GM19240 (cell line): ENCODE measurements around the gene NRXN3.
"Not testable (repeated sequence)": the region's sequence is repeated elsewhere in the genome, so short reads cannot be mapped to it uniquely, and the experiment has no call there.

Source experiments
- DNase-seq: peaks from one replicate; pipeline ENCODE4 v3.0.0; 2011; ENCODE audit warnings: low spot score; ENCODE audit not compliant: insufficient read length

Gene NRXN3

DNA sequence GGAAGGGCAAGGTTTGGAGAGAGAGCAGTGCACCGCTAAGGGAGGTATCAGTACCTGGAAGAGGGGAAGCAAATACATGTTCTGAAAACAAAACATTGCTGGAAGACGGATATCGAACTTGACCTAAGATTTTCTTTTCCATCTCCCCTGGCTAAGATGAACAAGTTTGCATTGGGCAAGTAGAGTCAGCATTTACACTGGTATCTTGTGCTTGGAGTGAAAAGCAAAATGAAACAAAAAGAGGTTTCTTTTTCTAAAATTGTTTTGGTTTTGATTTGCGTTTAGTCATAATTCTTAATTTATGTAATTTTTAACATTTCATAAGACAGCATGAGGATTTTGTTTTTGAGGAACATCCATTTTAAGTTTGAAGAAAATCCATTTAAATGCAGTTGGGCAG is 881.6 kb downstream of the NRXN3 start:
- DNase-seq = no peak

DNA sequence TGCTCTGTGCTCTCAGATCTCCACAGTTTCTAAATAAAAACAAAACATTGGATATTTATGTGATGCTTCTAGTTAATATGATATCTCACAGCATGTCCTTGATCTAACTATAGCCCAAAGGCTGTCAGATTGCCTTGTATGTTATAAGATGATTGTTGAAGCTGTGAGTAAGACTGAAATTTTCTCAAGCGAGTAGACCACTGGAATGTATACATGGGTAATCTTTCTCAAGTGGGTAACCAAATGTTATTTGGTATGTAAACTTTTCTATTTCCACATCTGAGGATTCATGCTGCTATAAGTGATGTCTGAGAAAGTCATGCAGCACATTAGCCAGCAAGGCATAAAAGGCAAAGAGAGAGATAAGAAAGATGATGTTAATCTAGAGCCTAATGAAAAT is 886.7 kb downstream of the NRXN3 start:
- DNase-seq = no peak

DNA sequence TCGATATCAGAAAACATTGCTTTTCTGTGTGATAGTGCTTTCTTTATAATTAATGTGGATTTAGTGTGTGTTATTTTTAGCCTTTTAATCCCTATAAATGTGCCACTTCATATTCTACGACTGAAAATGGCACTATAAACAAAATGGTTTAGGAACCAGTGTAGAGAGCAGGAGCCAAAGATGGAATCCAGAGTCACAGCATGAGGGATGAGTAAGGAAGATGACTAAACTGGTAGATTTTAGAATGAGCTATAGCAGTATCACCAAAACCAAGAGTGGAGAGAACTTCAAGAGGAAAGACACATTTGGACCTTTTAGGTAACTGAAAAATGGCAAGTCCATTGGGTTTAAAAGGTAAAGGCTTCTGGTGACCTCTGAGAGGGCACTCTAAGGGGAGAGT is 887.2 kb downstream of the NRXN3 start:
- no peak for DNase-seq

DNA sequence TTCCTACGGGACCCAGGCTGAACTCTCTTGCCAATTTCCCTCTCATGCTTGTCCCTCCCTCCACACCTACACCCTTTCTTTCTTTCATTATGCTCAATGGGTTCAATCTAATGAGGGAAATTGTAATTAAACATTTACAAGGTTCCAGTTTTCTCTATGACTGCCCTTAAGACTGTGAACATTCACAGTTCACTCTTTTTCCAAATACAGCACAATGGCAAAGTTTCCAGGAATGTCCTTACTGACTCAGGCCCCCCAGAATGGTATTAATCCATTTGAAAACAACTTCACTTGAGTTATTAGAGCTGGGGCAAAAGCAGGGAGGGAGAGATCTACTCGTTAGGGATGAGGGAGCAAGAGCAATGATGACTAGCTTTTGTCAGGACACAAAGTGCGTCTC is 892.1 kb downstream of the NRXN3 start:
- DNase-seq = no peak

DNA sequence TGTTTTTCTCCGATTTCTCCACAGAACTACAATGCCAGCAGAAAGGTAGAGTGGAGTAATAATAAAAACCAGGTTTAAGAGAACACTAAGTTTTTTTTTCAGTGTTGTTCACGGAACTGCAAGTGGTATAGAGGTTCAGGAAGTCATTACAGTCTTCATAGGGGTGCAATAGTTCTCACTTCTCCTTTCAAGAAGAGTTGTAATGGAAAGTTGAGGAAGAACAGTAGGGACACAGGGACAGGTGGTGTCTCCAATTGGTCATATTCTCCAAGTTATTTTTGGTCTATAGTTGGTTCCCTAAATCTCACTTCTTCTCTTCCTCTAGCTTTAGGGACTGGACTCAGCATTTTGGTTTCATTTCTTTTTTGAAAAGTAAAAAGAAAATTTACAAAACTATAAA is 894.0 kb downstream of the NRXN3 start:
- no peak for DNase-seq

DNA sequence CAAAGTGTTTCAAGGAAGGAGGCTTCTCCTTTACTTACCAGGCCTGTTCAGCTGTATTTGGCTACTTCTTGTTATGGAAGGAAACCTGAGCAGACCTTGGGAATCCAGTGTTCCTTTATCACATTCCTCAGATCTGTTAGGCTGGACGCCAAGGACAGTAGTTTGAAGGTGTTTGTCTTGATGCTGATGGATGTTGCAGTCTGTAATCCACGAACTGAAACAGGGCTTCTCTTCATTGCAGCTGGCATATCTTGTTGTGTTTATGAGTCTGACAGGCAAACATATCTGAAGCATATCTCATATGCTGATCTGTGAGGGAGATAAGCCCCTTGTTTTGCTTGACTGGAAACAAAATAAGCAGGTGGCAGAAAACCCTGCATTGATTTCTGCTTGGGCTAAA is 904.3 kb downstream of the NRXN3 start:
- no peak for DNase-seq

DNA sequence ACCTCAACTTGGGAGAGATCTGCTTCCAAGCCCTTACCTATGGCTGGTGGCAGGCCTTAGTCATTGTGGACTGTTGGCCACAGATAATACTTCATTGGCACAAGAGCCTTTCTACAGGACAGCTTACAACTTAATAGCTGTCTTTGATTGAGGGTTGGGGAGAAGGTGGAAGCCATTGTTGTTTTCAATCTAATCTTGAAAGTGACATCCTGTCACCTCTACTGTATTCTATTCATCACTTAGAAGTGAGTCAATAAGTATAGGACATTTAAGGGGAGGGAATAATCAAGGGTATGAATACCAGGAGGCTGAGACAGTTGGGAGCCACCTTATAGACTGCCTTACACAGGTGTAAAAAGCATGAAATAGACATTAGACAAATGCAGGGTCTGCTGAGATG is 906.3 kb downstream of the NRXN3 start:
- DNase-seq = no peak

DNA sequence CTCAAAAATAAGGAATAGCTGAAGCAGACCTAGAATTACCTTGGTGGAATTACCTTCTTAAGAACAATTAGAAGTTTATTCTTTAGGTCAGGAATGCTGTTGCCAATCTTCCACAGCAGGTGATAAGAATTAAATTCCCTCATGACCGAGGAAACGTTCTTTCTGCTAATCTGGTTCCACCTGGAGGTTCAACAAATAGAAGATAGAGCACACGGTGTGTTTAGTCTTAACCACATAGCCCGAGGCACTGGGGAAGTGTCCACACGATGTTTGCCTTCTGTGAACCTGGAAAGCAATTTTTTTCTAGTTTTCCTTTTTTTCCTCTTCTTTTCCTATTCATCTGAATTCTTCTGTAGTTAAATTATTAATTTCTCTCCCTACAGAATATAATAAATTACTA is 906.9 kb downstream of the NRXN3 start:
- DNase-seq = no peak

DNA sequence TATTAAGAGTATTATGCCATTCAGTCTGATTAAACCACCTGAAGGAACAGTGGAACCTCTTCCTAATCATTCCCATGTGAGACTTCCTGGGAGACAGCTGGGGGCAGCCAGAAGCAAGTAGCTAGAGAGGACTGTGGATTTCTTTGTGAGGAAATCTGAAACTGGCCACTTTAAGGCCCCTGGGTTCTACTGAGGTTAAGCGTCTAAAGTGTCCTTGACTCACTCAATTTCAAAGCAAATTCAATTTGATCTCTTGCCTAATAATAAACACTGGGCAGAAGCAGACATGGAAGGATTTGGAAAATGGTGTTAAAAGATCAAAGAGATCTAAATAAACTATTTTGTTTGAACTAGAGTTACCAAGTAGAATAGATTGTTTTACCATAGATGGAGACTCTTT is 909.9 kb downstream of the NRXN3 start:
- no peak for DNase-seq

DNA sequence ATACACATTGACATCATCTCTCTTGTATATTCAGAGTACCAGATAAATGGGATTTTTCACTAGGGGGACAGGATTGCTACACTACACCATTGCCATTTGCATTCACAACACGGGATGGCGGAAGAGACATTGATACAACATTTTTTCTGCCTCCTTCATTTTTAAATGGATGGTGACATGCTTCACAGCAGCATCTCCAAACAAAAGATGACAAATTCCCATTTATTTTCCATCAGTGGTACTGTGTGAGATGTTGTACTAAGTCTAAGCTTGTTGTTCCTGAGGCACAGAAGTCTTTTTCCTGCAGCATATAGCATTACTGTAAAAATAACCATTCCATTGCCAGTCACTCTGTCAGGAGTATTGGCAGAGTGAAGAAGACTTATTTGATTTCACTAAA is 912.7 kb downstream of the NRXN3 start:
- DNase-seq = no peak

DNA sequence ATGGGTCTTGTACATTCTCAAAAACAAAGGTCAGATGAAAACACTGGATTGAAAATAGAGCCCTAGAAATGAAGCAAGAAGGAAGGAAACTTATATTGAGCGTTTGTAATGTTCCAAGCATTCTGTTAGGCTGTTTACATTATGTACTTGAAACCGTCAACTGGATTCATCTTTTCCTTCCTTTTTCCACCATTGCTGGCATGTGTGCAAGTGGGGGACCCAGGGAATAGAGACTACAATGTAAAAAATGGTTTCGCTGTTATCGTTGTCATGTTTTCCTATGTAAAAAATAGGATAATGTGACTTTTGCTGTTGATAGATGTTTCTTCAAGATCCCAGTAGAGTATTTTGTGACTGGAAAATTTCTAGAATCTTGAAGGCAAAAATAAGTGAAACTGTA is 913.2 kb downstream of the NRXN3 start:
- DNase-seq = no peak

DNA sequence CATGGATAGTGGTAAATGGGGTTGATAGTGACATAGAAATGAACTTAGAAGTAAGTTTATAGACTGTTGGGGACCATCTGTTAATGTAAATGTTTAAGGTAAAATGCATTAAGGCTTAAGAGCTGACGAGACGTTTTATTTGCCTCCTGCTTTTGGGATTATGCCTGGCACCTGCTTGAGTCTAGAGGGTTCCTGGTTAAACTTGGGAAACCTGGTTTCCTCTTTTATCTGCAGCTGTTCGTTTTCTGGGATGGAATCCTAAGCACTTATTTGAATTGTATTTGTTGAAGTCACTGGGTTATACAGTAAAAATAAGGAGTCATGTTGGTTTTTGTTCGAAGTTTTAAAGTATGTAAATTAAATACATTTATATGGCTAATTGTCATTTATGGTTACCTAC is 914.7 kb downstream of the NRXN3 start:
- no peak for DNase-seq

DNA sequence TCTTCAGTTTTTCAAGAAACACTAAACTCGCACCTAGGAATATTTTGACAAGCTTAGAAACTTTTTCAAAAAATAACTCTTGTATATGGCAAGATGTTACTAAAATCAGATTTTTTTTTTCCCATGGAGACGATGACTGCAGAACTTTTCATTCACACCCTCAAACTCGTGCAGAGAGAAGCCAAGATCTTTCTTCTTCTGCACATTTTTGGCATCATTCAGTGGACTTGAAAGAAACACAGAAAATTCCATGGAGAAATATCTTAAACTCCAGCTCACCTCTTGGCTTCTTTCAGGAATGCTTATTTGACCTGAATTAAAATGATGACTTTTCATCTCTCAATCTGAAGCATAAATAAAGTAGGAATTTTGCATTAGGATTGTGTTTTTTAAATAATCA is 919.4 kb downstream of the NRXN3 start:
- DNase-seq = no peak

DNA sequence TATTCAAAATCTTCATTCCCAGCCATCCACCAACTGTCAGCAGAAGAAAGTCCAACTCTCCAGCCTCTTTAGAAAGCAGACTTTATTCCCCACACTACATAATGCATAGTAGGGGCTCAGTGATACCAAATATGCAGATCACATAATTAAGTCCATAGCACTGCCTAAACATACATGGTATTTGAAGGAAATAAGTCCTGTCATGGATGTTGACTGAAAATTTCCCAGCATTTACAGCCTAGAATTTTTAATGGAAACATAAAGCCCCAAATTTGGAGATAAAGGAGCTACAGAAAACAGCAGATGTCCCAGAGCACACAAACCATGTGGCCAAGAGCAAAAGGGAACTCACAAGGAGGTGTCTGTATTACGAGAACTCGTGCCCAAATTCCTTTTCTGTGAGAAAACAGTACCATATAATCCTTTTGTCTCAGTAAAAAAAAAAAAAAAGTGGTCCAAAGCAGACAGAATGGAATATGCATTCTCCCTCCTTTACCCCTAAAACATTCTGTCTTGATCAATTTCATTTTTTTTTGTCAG is 920.5 kb downstream of the NRXN3 start:
- DNase-seq = no peak

DNA sequence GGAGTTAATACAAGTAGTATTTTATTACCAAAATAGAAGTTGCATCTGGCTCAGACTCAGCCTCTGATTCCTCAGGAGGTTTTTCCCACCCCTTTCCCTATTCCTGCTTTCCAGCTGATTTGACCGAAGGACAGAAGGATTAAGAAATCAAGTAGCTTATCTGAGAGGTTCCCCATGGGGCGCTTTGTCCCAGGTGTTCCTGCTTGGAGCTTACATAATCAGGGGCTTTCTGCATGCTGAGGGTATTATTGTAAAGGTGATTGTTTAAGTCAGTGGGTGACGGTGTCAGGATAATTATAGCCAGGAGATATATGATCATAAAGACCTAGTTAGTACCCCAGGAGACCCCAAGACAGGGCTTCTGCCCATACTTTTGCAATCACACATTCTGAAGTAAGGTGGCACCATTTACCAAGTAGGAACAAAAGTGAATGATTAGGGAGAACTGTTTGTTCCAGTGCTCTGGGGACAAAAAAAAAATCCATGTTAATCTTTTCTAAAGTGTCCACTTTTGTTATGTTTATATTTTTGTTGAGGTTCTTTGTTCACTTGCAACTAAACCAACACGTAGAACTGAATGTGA is 921.3 kb downstream of the NRXN3 start:
- DNase-seq = no peak

DNA sequence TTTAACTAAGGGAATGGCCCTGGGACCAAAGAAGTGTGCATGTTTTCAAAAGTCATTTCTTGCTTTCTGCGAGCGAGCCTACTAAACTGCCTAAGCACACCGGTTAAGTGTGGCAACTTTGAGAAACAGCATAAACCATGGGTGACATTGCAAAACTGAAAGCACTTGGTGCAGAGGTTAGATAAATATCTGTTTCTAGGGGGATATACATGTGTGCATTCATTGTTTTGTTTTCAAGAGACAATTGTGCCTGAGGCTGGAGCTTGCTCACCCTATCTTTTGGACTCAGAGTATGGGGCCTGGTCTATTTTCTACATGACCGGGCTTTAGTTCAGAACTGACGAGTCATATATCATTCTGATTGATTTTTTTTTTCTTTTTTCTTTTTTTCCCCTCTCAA is 923.4 kb downstream of the NRXN3 start:
- DNase-seq = no peak

DNA sequence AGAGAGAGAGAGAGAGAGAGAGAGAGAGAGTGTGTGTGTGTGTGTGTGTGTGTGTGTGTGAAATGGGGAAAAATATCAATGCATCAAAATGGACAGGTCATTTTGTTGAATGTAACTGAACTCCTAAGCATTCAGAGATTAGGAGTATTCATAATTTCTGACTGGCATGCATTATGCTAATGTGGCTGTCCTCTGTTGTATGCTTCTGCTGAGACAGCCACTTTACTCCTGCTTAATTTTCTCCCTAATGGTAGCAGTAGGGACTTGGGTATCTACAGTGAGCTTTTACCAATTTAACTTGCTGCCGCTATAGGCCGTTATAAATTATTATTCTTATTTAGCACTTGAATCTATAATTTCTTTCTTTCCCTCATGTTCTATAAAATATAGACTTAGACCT is 924.8 kb downstream of the NRXN3 start:
- DNase-seq = no peak

DNA sequence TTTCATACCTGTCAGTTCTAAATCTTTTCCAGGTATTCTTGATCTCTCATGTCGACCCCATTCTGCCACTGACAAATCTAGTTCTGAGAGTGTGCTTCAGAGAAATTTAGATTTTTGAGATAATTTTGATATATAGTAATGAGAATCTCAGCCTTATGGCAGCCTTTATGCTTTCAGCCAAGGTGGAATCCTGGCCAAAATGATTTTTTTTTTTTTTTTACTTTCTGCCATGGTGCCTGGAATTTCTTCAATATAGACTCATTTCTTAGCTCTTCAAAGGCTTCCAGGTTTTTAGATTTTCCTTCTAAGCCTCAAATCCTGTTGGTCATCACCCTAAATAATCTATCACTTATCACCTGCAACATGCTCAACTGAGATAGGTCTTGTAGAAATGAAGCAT is 926.6 kb downstream of the NRXN3 start:
- no peak for DNase-seq

DNA sequence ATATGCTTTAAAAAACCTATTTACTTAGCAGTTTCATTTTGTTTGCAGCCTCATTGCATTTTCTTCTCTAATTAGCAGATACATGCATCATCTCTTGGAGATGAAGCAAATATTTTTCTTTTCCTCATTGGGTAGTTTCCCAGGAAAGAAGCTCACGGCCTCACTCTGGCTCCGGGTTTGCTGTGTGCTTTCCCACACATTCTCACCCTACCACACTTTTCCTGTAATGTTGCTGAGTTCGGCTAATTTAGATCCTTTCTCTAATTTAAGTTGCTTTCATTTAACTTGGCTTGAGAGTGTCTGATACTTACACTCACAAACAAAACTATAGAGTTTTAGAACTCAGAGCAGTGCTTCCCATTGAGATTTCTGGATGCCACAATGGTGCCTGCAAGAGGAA is 928.2 kb downstream of the NRXN3 start:
- no peak for DNase-seq

DNA sequence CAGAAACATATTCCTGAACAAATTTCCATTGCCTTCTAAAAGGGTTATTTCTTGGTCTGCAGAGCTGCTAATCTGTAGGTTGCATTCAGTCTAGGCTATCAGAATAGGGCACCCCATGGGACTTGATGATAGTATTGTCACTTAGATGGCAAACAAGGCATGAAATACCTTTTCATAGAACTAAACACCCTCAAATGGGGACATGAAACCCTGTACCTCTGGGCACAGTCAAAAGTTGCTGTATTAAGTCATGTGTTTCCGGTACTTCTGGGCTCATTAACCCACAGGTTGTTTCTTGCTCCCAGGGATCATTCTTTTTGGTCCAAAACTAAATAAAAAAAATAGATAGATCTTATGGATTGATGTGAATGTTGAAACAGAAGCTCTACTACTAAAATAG is 930.4 kb downstream of the NRXN3 start:
- DNase-seq = no peak

DNA sequence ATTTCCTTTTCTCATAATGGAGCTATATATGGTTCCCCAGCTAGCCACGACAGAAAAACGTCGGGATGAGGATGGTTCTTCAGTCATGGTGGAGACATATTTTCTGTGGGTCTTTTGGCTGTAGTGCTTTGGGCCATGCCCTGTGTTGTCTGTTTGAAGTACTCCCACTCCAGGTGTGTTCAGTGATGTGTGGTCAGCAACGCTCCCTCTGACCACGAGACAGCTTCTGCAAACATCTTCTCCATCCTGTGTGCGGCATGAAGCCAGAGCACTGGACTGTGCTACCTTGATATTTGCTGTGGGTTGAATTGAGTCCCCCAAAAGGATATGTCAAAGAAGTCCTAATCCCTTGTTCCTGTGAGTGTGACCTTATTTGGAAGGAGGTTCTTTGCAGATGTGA is 931.2 kb downstream of the NRXN3 start:
- no peak for DNase-seq

DNA sequence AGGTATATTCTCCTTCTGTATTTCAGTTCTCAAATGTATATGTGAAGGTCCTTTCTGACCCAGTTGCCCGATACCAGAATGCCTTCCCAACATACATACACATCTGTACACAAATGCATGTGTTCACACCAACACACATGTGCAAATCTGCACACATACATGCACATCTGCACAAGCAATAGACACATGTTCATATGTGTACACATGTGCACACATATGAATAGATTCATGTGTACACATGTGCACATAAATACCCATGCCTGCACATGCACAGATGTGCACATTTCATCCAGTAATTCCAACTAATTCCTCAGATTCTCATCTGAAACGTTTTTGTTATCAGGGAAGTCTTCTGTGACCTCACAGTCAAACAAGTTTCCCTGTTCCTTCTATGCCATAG is 933.6 kb downstream of the NRXN3 start:
- no peak for DNase-seq

DNA sequence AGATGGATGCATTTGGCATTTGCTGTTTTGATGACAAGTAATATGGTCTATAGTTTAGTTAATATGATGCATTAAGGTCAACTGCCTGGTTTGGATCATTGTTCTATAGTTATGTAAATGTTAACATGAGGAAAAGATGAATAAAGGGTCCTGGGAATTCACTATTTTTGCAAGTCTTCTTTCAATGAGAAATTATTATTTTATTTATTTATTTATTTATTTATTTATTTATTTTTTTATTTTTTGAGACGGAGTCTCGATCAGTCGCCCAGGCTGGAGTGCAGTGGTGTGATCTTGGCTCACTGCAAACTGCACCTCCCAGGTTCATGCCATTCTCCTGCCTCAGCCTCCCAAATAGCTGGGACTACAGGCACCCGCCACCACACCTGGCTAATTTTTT is 940.4 kb downstream of the NRXN3 start:
- not testable (repeated sequence) for DNase-seq

DNA sequence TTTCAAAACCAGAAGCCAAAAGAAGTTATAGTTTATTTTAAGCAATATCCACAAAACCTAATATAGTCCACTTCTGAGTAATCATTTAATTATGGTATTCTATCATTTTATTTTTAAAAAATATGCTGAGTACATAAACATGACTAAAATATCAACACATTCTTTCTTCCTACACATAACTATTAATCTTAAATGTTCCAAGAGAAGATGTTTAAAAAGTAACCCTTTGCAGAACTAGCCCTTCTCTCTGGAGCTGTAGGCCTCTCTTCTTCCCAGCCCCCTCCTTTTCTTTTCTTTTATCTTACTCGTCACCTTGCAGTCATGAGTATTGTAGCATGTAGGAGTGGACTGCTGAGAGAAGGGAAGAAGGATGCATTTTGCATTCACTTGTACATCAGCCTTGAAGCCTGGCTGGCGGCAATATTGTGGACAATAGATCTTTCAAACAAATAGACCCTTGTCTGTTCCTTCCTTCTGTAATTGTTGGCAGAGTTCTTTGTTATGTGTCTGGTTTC is 941.9 kb downstream of the NRXN3 start:
- DNase-seq = no peak
